Amniotic stem cell (primary cell): Measurements from ENCODE around the gene PDE4B.
"Not testable (repeated sequence)": the region's sequence is repeated elsewhere in the genome, so short reads cannot be mapped to it uniquely, and the experiment has no call there.

ENCODE experiments used
- DNase-seq: peaks from one replicate; lab custom pipeline; 2025; lab: John Stamatoyannopoulos, UW

Gene PDE4B

DNA sequence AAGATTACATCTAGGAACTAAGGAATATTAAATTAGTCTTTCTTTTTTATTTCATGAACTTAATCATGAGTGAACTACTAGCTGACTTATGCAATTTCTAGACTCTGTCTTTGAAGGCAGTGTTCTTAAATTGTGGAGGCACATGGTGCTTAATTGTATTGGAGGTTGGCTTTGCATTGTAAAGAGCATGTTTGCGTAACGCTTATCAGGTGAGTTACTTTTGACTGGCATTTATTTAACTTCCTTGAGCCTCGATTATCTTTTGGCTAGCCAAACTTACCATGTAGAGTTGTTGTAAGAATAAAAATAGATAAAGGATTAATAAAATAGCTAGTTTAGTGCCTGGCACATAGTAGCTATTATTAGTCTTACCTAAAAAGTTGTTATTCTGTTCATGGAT, 262.4 kb downstream of the PDE4B start:
- no peak for DNase-seq

DNA sequence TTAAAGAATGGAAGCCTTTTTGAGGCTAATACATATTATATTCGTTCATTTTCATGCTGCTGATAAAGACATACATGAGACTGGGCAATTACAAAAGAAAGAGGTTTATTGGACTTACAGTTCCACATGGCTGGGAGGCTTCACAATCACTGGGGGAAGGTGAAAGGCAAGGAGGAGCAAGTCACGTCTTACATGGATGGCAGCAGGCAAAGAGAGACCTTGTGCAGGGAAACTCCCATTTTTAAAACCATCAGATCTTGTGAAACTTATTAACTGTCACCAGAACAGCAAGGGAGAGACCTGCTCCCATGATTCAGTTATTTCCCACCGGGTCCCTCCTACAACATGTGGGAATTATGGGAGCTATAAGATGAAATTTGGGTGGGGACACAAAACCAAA, 264.8 kb downstream of the PDE4B start:
- DNase-seq, result not testable (repeated sequence)

DNA sequence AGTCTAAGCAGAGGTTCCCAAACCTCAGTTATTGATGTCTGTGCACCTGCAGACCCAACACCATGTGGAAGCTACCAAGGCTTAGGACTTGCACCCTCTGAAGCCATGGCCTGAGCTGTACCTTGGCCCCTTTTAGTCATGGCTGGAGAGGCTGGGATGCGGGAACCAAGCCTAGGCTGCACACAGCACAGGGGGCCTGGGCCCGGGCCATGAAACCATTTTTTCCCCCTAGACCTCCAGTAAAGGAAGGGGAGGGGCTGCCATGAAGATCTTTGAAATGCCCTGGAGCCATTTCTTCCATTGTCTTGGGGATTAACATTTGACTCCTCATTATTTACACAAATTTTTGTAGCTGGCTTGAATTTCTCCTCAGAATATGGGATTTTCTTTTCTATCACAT, 265.9 kb downstream of the PDE4B start:
- DNase-seq, result no peak

DNA sequence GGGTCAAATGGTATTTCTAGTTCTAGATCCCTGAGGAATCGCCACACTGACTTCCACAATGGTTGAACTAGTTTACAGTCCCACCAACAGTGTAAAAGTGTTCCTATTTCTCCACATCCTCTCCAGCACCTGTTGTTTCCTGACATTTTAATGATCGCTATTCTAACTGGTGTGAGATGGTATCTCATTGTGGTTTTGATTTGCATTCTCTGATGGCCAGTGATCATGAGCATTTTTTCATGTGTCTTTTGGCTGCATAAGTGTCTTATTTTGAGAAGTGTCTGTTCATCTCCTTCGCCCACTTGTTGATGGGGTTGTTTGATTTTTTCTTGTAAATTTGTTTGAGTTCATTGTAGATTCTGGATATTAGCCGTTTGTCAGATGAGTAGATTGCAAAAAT, 274.5 kb downstream of the PDE4B start:
- DNase-seq, result not testable (repeated sequence)

DNA sequence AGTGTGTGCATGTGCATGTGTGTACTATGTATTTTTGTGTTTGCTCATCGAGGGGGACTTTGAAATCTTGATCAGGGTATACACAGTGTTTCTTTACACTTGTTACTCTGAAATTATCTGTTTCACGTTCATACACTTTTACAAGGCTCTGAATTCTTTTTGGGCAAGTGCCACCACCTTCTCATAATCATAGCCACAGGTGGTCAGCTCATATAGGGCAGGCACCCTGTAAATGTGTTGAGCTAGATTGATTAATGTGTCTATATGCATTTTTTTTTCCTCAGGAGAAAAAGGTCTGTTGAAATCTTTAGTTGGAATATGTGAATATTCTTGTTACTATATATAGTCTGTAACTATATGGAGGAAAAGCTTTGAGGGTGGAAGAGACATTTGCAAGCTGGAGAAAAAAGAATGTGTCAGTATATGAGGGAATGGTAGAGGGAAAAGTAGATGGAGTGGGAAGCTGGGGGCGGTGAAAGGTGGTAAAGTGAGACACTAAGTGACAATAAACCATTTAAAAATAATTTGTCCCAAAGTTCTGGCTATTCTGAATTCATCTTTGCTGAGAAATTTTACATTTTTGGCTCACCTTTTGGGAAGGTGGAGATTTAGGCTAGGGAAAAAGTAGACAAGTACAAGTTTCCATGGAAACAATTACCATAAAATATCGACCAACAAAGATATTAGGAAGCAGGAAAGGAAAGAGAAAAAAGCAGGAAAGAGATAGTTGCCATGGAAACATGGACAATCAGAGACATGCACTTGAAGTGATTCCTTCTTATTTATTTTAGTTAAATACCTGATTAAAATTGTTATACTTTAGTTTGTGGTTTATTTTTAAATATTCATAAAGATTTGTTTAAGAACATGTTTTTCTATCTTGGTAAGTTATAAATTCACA, 277.5 kb downstream of the PDE4B start:
- no peak for DNase-seq

DNA sequence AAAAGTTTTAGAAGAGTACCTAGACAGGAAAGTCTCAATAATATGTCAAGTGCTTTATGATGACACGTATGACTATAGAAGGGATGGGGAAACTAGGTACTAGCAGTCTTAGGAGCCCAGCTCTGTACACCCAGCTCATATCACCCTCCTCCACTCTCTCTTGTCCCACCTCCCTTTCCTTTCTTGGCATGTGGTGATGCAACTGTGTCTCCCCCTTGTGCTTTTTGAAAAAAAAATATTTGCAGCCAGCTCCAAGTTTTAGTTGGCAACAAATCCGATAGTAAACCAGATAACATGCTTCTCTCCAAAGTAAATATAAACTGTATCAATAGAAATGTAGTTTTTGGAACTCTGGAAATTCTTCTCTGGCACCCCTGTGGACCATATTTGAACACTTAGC, 280.7 kb downstream of the PDE4B start:
- no peak for DNase-seq

DNA sequence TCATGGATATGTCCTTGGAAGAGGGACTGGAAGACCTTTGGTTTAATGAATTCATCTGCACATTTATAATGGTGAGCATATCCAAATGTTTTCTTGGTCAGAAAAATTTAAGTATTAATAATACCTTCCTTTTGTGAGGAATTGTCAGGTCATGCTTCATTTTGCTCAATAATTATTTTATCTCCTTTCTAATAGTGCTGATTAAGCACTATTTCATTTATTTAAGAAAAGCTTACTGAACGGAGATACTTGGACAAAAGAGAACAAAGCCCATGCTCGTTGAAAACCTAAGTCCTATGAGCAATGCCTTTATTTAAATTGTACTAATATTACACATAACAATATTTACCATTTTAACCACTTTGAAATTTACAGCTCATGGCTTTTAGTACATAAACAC, 281.5 kb downstream of the PDE4B start:
- DNase-seq, result no peak

DNA sequence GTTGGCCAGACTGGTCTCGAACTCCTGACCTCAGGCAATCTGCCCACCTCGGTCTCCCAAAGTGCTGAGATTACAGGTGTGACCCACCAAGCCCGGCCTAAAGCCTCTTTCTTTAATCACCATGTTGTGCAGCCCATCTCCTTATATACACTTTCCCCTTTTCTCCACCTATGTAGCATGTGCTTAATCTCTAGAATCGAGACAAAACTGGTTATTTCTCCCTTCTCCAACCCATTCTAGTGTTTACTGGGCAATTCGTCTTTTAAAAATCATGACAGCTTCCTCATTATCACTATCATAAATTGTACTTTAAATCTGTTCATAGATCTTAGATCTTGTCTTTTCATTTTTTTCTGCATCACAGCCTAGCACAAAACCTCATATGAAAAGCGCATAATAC, 285.7 kb downstream of the PDE4B start:
- DNase-seq, result no peak

DNA sequence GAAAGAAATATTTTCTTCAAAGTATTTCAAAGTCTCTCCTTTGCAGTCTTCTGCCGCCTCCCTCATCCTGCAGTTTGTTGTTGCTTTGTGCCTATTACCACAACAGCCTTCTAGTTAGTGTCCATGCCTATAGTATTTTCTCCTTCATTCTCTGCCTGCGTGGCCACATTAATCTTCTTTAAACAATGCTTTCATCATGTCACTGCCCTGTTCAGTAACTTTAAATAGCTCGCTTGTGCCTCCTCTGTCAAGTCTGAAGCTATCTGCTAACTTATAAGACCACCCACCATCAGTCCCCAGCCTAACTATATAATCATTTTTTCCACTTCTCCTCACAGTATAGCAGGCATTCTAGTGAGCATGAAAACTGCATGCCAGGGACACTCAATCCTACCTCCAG, 290.3 kb downstream of the PDE4B start:
- no peak for DNase-seq

DNA sequence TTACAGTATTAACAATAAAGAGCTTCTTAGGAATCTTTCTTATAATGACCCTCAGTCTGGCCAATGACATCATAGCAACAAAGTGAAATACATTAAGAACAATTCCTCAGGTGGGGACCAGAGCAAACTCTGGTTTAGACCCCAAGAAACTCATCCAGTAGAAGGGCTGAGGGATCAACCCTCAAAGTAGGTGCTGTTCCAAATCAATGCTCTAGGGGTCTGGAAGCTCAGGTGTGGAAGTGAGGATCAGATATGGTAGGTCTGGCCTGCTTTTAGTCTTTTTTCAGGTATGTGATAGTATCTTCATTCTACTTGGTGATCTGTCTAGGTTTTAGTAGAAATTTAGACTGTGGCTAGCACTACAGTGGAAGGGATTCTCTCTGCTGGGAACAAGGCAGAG, 291.7 kb downstream of the PDE4B start:
- DNase-seq, result no peak

DNA sequence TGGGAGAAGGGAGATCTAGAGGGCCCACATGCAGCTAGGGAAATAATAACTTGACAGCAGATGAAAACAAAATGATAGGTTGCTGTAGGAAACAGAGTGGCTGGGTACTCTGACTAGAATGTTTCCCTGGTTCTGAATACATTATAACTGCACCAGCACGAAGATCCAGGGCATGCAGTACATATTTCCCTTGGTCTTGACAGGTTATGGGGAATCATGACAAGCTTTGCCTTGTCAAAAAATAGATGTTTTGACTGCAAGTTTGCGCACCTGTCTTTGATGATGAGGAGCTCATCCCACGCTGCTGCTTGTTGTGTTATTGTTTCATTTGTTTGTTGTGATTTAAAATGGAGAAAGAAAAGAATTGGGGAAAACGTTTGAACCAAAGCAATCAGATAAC, 292.9 kb downstream of the PDE4B start:
- no peak for DNase-seq

DNA sequence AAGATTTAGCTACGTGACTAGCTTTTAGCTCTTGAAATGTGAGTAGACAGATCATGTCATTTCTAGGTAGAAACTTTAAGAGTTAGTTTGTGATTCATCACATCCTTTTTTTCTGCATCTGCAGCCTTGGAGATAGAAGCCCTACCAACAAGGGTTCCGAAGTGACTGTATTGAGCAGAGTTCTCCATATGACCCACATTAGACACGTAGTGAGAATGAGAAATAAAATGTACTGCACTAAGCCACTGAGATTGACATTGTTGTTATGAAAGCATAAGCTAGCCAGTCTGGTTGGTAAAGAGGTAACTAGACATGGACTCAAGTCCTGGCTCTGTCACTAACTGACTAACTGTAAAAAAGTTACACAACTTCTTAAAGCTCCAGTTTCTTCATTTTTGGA, 296.1 kb downstream of the PDE4B start:
- no peak for DNase-seq

DNA sequence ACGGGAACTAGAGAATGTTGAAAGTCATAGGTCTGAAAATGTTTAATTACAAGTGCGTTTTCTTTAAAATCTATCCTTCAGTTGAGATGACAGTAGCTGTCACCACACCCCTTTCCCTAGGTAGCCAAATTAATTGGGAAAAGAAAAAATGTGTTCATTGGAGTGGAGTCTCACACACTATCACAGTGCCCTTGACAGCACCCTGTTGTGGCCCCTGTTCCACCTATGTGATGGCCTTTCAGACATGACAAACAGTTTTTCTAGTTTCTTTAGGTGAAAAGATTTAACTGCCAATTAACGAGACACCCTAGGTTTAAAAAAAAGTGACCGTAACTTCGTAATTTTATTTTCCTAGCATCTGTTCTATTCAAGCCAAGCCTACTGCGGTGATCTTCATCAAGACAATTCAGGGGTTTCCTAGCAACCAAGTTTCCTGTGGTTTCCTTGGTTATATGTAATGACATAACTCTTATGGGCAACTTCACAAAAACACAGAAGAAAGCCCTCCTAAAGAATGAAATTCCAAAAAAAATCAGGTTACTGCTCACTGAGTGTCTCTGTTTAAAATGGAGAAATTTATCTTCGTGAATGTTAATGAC, 298.3 kb downstream of the PDE4B start:
- no peak for DNase-seq

DNA sequence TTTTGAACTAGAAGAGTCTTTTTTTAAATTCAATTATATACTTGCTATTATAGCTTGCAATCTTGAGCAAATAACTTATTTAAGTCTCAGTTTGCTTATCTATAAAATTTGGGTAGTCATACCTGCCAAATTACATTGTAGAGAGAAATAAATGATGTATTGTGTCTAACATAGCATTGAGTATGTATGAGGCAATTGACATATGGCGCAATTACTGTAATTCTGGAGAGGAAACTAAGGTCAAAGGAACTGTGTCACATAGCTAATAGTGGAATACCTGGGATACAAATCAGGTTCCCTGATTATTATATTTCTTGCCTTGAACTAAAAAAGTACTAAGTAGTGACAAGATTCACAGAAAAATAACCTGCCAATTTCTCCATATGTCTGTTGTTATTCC, 302.5 kb downstream of the PDE4B start:
- DNase-seq, result no peak

DNA sequence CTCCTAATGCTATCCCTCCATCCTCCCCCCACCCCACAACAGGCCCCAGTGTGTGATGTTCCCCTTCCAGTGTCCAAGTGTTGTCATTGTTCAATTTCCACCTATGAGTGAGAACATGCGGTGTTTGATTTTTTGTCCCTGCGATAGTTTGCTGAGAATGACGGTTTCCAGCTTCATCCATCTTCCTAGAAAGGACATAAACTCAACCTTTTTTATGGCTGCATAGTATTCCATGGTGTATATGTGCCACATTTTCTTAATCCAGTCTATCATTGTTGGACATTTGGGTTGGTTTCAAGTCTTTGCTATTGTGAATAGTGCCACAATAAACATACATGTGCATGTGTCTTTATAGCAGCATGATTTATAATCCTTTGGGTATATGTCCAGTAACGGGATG, 308.3 kb downstream of the PDE4B start:
- DNase-seq, result not testable (repeated sequence)

DNA sequence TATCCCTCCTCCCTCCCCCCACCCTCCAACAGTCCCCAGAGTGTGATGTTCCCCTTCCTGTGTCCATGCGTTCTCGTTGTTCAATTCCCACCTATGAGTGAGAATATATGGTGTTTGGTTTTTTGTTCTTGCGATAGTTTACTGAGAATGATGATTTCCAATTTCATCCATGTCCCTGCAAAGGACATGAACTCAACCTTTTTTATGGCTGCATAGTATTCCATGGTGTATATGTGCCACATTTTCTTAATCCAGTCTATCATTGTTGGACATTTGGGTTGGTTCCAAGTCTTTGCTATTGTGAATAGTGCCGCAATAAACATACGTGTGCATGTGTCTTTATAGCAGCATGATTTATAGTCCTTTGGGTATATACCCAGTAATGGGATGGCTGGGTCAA, 311.4 kb downstream of the PDE4B start:
- DNase-seq, result not testable (repeated sequence)

DNA sequence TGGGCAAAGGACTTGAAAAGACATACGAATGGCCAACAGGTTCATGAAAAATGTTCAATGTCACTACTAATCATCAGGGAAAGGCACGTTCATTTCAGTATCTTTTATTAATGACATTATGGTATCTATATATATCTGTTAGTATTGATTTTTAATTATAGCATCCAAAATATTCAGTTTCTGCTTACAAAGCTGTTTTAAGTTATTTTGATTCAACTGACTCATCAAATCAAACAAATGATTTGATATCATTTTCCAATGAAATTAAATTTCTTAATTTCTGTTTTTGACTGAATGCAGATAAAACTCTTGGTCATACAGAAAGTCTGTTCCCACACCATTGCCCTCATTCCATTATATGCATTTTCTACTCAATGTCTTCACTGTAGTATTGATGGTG, 315.9 kb downstream of the PDE4B start:
- no peak for DNase-seq

DNA sequence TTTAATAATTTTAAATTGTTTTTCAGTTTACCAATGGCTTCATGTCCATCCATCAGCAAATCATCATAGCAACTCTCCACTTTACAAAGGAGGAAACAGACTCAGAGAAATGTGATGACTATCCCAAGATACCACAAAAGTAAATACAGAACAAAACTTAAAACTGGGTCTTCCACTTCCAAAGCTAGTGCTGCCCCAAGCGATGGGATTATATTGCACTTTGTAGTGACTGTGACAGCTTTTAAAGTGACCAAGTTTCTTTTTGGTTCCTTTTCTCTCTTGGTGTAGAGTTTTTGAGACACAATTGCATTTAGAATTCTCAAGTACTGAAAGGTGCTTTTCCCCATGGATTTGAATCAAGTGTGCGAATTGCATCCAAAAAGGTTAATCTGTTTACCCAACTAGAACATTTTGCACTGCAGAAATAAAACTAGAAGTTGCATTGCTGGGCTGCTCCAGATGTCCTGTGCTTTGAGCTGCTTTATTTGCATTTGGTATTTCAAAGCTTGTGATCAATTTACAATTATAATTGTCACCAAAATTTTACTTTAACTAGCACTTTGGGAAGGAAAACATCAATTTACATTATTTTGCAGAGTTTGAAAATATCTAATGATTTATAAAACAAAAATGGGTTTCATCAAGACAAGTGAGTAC, 320.2 kb downstream of the PDE4B start:
- DNase-seq, result no peak

DNA sequence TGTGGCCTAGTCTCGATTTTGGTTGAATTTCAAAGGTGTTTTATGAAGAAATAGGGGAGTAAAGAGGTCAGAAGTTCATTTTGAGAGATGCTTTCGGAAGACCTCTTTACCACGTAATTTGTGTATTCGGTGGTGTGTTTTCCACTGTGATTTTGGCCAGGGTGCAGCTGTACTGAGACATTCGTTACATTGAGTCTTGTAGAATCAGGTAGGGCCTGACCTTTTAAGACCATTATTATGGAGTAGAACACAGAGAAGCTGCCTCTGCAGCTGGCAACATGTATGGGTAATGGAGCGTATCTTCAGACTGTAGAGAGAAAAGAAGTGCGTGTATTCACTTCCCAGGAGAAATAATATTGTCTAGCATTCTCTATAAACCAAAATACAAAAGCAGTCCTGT, 326.5 kb downstream of the PDE4B start:
- DNase-seq, result no peak

DNA sequence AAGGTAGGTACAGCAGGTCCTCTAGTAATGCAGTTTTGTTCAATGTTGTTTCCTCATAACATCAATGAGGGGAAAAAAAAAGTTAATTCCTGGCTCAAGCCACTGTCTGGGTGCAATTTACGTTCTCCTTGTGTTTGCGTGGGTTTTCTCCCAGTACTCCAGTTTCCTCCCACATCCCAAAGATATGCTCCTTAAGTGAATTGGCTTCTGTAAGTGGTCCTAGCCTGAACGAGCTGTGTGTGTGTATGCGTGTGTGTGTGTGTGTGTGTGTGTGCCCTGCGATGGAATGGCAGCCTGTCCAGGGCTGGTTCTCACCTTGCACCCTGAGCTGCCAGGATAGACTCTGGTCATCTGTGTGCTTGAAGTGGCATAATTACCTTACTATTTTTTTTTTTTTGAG, 332.0 kb downstream of the PDE4B start:
- DNase-seq, result no peak

DNA sequence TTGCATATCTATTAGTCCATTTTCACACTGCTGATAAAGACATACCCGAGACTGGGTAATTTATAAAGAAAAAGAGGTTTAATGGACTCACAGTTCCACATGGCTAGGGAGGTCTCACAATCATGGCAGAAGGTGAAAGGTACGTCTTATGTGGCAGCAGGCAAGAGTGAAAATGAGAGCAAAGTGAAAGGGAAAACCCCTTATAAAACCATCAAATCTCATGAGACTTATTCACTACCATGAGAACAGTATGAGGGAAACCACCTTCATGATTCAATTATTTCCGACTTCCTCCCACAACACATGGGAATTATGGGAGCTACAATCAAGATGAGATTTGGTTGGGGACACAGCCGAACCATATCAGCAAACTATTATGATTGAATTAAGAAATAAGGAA, 335.9 kb downstream of the PDE4B start:
- DNase-seq, result not testable (repeated sequence)

DNA sequence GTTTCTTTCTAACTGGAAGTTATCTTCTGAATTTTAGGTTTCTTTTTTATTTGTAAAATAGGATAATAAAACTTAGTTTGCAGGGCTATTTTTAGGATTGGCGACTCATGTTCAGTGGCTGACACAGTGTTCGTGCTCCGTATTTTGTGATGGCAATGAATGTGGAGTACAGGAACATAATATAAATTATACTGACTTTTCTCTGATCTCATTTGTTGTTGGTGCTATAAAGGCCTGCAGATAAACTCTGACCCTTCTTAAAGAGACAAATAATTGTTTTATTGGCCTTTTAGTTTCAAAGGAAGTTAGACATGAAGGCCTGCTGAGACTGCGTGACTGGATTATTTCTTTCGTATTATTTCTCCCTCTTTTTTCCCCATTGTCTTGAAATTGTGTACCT, 339.6 kb downstream of the PDE4B start:
- no peak for DNase-seq

DNA sequence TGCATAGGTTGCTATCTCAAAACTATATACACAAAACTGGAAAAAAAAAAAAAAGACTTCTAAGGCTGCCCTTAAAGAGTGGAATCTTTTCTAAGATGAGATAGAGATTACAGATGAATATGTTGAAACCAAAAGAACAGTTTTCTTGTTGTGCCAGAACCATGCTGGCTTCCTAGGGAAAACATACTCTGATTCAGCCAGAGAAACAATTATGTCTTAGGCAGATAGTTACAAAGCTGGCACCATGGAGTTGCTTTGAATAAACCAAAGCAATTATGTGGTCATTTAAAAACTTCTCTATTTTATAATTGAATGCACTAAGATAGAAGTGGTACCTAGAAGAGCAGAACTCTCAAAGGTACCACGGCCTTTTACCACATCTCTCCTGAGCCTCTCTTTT, 341.3 kb downstream of the PDE4B start:
- DNase-seq, result no peak
